ENCODE data around the gene MCM5.

DNA sequence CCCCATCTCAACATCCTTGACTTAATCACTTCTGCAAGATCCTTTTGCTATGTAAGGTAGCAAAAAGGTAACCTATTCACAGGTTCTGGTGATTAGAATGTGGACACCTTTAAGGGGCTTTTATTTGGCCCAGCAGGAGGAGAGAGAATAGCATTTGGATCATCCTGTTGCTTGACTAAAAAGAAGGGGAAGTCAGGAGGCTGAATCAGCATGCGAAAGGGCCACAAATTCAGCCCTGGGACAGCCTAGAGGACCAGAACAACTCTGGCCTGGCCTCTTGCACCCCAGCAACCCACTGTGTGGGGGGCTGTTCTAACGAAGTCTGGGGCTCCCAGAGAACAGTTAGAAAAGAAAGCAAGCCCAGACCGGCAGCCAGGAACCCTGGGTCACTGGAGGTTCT, 22.2 kb upstream of the MCM5 start:
- no peak for TF ChIP-seq POLR2A (IDR thresholded peaks at IDR 0.05)
- TF ChIP-seq, protein P1, sequence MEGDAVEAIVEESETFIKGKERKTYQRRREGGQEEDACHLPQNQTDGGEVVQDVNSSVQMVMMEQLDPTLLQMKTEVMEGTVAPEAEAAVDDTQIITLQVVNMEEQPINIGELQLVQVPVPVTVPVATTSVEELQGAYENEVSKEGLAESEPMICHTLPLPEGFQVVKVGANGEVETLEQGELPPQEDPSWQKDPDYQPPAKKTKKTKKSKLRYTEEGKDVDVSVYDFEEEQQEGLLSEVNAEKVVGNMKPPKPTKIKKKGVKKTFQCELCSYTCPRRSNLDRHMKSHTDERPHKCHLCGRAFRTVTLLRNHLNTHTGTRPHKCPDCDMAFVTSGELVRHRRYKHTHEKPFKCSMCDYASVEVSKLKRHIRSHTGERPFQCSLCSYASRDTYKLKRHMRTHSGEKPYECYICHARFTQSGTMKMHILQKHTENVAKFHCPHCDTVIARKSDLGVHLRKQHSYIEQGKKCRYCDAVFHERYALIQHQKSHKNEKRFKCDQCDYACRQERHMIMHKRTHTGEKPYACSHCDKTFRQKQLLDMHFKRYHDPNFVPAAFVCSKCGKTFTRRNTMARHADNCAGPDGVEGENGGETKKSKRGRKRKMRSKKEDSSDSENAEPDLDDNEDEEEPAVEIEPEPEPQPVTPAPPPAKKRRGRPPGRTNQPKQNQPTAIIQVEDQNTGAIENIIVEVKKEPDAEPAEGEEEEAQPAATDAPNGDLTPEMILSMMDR (IDR thresholded peaks at IDR 0.05) = no peak
